HCT116 (cell line): ENCODE data around the gene FURIN. TPM values are rescaled to one million over a fixed set of nuclear protein-coding genes. Genes with fewer than 3 reads are reported as not detected.

ENCODE experiments used
- ATAC-seq: fragments of 200-7000 bp; cut with Tn5 transposase; 2 replicates; pipeline ENCODE4 v1.9.1; 2020; ENCODE audit warnings: mild to moderate bottlenecking, moderate library complexity
- BruUV-seq: library from RNA; stranded (reverse); fragments of 400-500 nt; replicated peaks from 2 replicates; lab custom pipeline; 2021; lab: Mats Ljungman, UMichigan
- CTCF ChIA-PET: fragments of 300-600 bp; sonication (Branson Sonifier 250); formaldehyde crosslinking; loops from one replicate; lab custom pipeline; 2021; ENCODE audit warnings: antibody characterized with exemption; lab: Charles Lee
- POLR2A ChIA-PET: fragments of 300-600, 350-600 bp; sonication (Branson Sonifier 250); formaldehyde crosslinking; loops from one replicate; lab custom pipeline; 2021; ENCODE audit warnings: antibody characterized with exemption; lab: Charles Lee
- RAD21 ChIA-PET, 2 experiments: fragments of 300-600 bp; sonication (Branson Sonifier 250); formaldehyde crosslinking; loops; one replicate each; lab custom pipeline; 2023; ENCODE audit warnings: low total read pairs in 2 of 2; ENCODE audit not compliant: uncharacterized antibody in 2 of 2, unreplicated experiment in 2 of 2, low non-redundant PET in 1 of 2; lab: Charles Lee
- DNase-seq: peaks from one replicate; pipeline ENCODE4 v3.0.0-alpha.2; 2010; ENCODE audit warnings: low read depth, low spot score
- H2AFZ ChIP-seq: fragments of 200-600 bp; shearing (Covaris generic), sonication (generic); 2 replicates; pipeline ENCODE4 v1.6.1; 2017; ENCODE audit warnings: low read depth, mixed run types, mixed read lengths, antibody characterized with exemption, low read length; ENCODE audit not compliant: poor library complexity, severe bottlenecking
- H3K27ac ChIP-seq: 2 replicates; pipeline ENCODE4 v1.5.1; 2012; ENCODE audit warnings: low read depth, low read length
- H3K27me3 ChIP-seq: fragments of 200-600 bp; sonication (generic); 2 replicates; pipeline ENCODE4 v1.6.1; 2016; ENCODE audit warnings: mixed run types, low read length, mixed read lengths; ENCODE audit not compliant: insufficient read depth
- H3K36me3 ChIP-seq, 2 experiments: fragments of 200-500 bp in 1 of 2; fragments of 200-600 bp in 1 of 2; sonication (Bioruptor generic) in 1 of 2; sonication (generic) in 1 of 2; 2 replicates each; pipeline versions ENCODE4 v1.5.1 to v1.6.1; 2014 to 2016; ENCODE audit warnings: low read length in 2 of 2, inconsistent platforms in 1 of 2, mixed read lengths in 1 of 2, mixed run types in 1 of 2; ENCODE audit not compliant: insufficient read depth in 2 of 2, control insufficient read depth in 1 of 2
- H3K4me1 ChIP-seq, 2 experiments: fragments of 200-600 bp in 1 of 2; sonication (generic) in 1 of 2; 2 replicates each; pipeline versions ENCODE4 v1.5.1 to v1.6.1; 2012 to 2017; ENCODE audit warnings: low read length in 2 of 2, inconsistent platforms in 1 of 2, mild to moderate bottlenecking in 1 of 2, mixed read lengths in 1 of 2, mixed run types in 1 of 2, moderate library complexity in 1 of 2; ENCODE audit not compliant: insufficient read depth in 2 of 2, control insufficient read depth in 1 of 2
- H3K4me2 ChIP-seq: fragments of 200-600 bp; sonication (generic); 2 replicates; pipeline ENCODE4 v1.6.1; 2017; ENCODE audit warnings: mixed run types, low read length, mixed read lengths
- H3K4me3 ChIP-seq, 2 experiments: fragments of 200-600 bp in 1 of 2; sonication (generic) in 1 of 2; replicated peaks in 1 of 2; 2 replicates each; pipeline ENCODE4 v1.5.1; 2011 to 2016; ENCODE audit warnings: low read length in 2 of 2, control low read depth in 1 of 2, low read depth in 1 of 2, mild to moderate bottlenecking in 1 of 2, mixed read lengths in 1 of 2, mixed run types in 1 of 2
- H3K79me2 ChIP-seq: fragments of 200-600 bp; sonication (generic); 2 replicates; pipeline ENCODE4 v1.6.1; 2017; ENCODE audit warnings: mild to moderate bottlenecking, mixed run types, low read length, moderate library complexity, mixed read lengths; ENCODE audit not compliant: insufficient read depth
- H3K9ac ChIP-seq: fragments of 200-600 bp; sonication (generic); 2 replicates; pipeline ENCODE4 v1.6.1; 2016; ENCODE audit warnings: low read length, mixed read lengths
- H3K9me2 ChIP-seq: fragments of 200-600 bp; sonication (generic), shearing (Covaris generic); 2 replicates; pipeline ENCODE4 v1.6.1; 2017; ENCODE audit warnings: mixed run types, mild to moderate bottlenecking, moderate library complexity; ENCODE audit not compliant: insufficient read depth
- H3K9me3 ChIP-seq, 2 experiments: fragments of 200-500 bp in 1 of 2; fragments of 200-600 bp in 1 of 2; sonication (Bioruptor generic) in 1 of 2; sonication (generic) in 1 of 2; 2 replicates each; pipeline ENCODE4 v1.6.1; 2014 to 2017; ENCODE audit warnings: low read length in 2 of 2, mixed read lengths in 2 of 2, inconsistent platforms in 1 of 2, low read depth in 1 of 2, mild to moderate bottlenecking in 1 of 2, mixed run types in 1 of 2, moderate library complexity in 1 of 2; ENCODE audit not compliant: control insufficient read depth in 1 of 2, insufficient read depth in 1 of 2
- H4K20me1 ChIP-seq: fragments of 200-600 bp; sonication (generic), shearing (Covaris generic); 2 replicates; pipeline ENCODE4 v1.6.1; 2017; ENCODE audit warnings: mixed run types, mild to moderate bottlenecking, moderate library complexity; ENCODE audit not compliant: insufficient read depth
- ATF3 ChIP-seq: IDR thresholded peaks from 2 replicates; pipeline ENCODE4 v1.6.1; 2012
- CBX3 ChIP-seq: IDR thresholded peaks from 2 replicates; pipeline ENCODE4 v1.6.1; 2012; ENCODE audit warnings: low read depth
- CEBPB ChIP-seq: IDR thresholded peaks from 2 replicates; pipeline ENCODE4 v1.6.1; 2012; ENCODE audit warnings: low read depth
- EGR1 ChIP-seq: IDR thresholded peaks from 2 replicates; pipeline ENCODE4 v1.6.1; 2012; ENCODE audit warnings: low read depth
- ELF1 ChIP-seq: IDR thresholded peaks from 2 replicates; pipeline ENCODE4 v1.6.1; 2012; ENCODE audit warnings: low read depth, borderline replicate concordance
- EZH2 ChIP-seq: fragments of 200-600 bp; sonication (generic); IDR thresholded peaks from 2 replicates; pipeline ENCODE4 v1.6.1; 2017; ENCODE audit warnings: antibody characterized with exemption, mixed run types
- EZH2phosphoT487 ChIP-seq: fragments of 200-600 bp; IDR thresholded peaks from 2 replicates; pipeline ENCODE4 v1.6.1; 2018; ENCODE audit warnings: antibody characterized with exemption, borderline replicate concordance
- JUND ChIP-seq: IDR thresholded peaks from 2 replicates; pipeline ENCODE4 v1.6.1; 2012
- MAX ChIP-seq: IDR thresholded peaks from 2 replicates; pipeline ENCODE4 v1.6.1; 2012
- POLR2A ChIP-seq: IDR thresholded peaks from 2 replicates; pipeline ENCODE4 v1.7.0; 2011; ENCODE audit warnings: borderline replicate concordance; ENCODE audit not compliant: insufficient read depth, insufficient read length; ENCODE audit errors: extremely low read depth
- POLR2AphosphoS5 ChIP-seq: IDR thresholded peaks from 2 replicates; pipeline ENCODE4 v1.6.1; 2011; ENCODE audit warnings: mild to moderate bottlenecking, low read depth, low read length, moderate library complexity
- RAD21 ChIP-seq: IDR thresholded peaks from 2 replicates; pipeline ENCODE4 v1.6.1; 2012; ENCODE audit warnings: low read depth, mild to moderate bottlenecking
- REST ChIP-seq: IDR thresholded peaks from 2 replicates; pipeline ENCODE4 v1.6.1; 2012; ENCODE audit warnings: low read depth
- SIN3A ChIP-seq: IDR thresholded peaks from 2 replicates; pipeline ENCODE4 v1.6.1; 2012; ENCODE audit warnings: low read depth
- SP1 ChIP-seq: IDR thresholded peaks from 2 replicates; pipeline ENCODE4 v1.6.1; 2012; ENCODE audit warnings: low read depth
- SRF ChIP-seq: IDR thresholded peaks from 2 replicates; pipeline ENCODE4 v1.6.1; 2012; ENCODE audit warnings: low read depth
- TCF7L2 ChIP-seq: IDR thresholded peaks from 2 replicates; pipeline ENCODE4 v1.7.0; 2011; ENCODE audit warnings: borderline replicate concordance, inconsistent platforms; ENCODE audit not compliant: insufficient read depth, insufficient read length; ENCODE audit errors: extremely low read depth
- YY1 ChIP-seq: IDR thresholded peaks from 2 replicates; pipeline ENCODE4 v1.6.1; 2011; ENCODE audit warnings: low read length, low read depth, moderate library complexity, mild to moderate bottlenecking; ENCODE audit not compliant: insufficient replicate concordance; ENCODE audit errors: extremely low read depth
- ZBTB33 ChIP-seq: IDR thresholded peaks from 2 replicates; pipeline ENCODE4 v1.6.1; 2011; ENCODE audit warnings: mild to moderate bottlenecking, low read length, moderate library complexity; ENCODE audit not compliant: insufficient replicate concordance; ENCODE audit errors: extremely low read depth
- ZFX ChIP-seq: fragments of 450-650 bp; IDR thresholded peaks from 2 replicates; pipeline ENCODE4 v1.6.1; 2017
- ZNF274 ChIP-seq: fragments of 200-500 bp; sonication (Bioruptor generic); IDR thresholded peaks from 2 replicates; pipeline ENCODE4 v1.6.1; 2014; ENCODE audit warnings: mild to moderate bottlenecking, low read depth, low read length, inconsistent platforms
- intact Hi-C: fragments of 100-400 bp; cut with micrococcal nuclease; formaldehyde crosslinking; loops from 2 replicates; pipeline ENCODE4 v1.10.0; 2022
- total RNA-seq: library from RNA; stranded (reverse); gene quantifications from one replicate; pipeline ENCODE4 v1.2.1, GENCODE V29; 2021; ENCODE audit not compliant: unreplicated experiment

The FURIN gene
- total RNA-seq, 1 experiment from 2014 or later = 42.0 TPM

- Histone ChIP-seq H3K36me3 (no peaks in the 10 kb centered on the region), H3K4me3 (peak overlapping the region; percentile 68 to 79), H3K9me2 (no peaks in the 10 kb centered on the region), H3K9ac (peak overlapping the region; percentile 55), H3K79me2 (no peaks in the 10 kb centered on the region), H4K20me1 (no peaks in the 10 kb centered on the region), H3K27ac (peak overlapping the region; percentile 41; the same call in 1 of the 2 replicates), H3K9me3 (no peaks in the 10 kb centered on the region), H3K4me2 (peak overlapping the region; percentile 85), H3K4me1 (peaks cover 0 to 15% of the 10 kb centered on the region in 2 experiments; a peak in 2 of 4 replicates), H3K27me3 (no peaks in the 10 kb centered on the region), H2AFZ (peak overlapping the region; percentile 71)
- POLR2A ChIA-PET = interaction anchor here (0.7 to 1.2 kb wide), 4 partner anchors 9 to 41 kb away, joined by 3 read pairs; partner anchors contain the start of genes FURIN, MAN2A2 and UNC45A
- DNase-seq = peak; percentile 50
- intact Hi-C loops = no loop called here
- RAD21 ChIA-PET = interaction anchor here (0.7 to 0.8 kb wide), 2 partner anchors 41 to 378 kb away, joined by 3 to 4 read pairs; partner anchors contain the start of gene UNC45A (in 1 of the 2)
- CTCF ChIA-PET = interaction anchor here (0.8 to 1.8 kb wide), 19 partner anchors 9 to 600 kb away, joined by 3 to 20 read pairs (median 4); partner anchors contain the start of genes FURIN, HDDC3, MAN2A2 and RCCD1
- BruUV-seq = TSS peak; percentile 59
- ATAC-seq = peak; percentile 92
- TF ChIP-seq POLR2AphosphoS5 (peak; percentile 85), YY1 (peak; percentile 74), REST (no peak), EZH2 (no peak), SP1 (no peak), CEBPB (no peak), CBX3 (no peak), EGR1 (no peak), ZNF274 (no peak), ATF3 (no peak), JUND (no peak), POLR2A (peak; percentile 64), ZBTB33 (no peak), ELF1 (no peak), EZH2phosphoT487 (no peak), ZFX (peak; percentile 42; the same call in 1 of the 2 replicates), SIN3A (no peak), SRF (no peak), MAX (peak; percentile 52; the same call in 1 of the 2 replicates), RAD21 (no peak; the same call in 1 of the 2 replicates), TCF7L2 (no peak)
Observed at GRCh38 chr15:90893175-90894090, 25.0 kb downstream of the FURIN start.
